Measurements from ENCODE around the gene SDR42E1.
"Not testable (repeated sequence)": the region's sequence is repeated elsewhere in the genome, so short reads cannot be mapped to it uniquely, and the experiment has no call there.

The SDR42E1 gene

GRCh38 chr16:82037666-82038065 lies 26.4 kb upstream of the SDR42E1 start:
- no peak for DNase-seq (ENCODE audit: low read depth in 3 of 3)

- DNase-seq (ENCODE audit: low read depth in 3 of 3) = no peak
Measured at GRCh38 chr16:82037251-82037650, 26.0 kb upstream of the SDR42E1 start.

GRCh38 chr16:82034981-82035612 lies 23.8 kb upstream of the SDR42E1 start, which contains the start of gene HSD17B2:
Gene HSD17B2 (plus strand): TSS chr16:82035253. CDS start chr16:82035425, 172 bp downstream.
- no peak for DNase-seq (ENCODE audit: low read depth in 3 of 3)

- no peak for DNase-seq (ENCODE audit: low read depth in 3 of 3)
Measured at GRCh38 chr16:82033683-82034300, 22.5 kb upstream of the SDR42E1 start.

- no peak for DNase-seq (ENCODE audit: low read depth in 3 of 3)
Measured at GRCh38 chr16:82033006-82033405, 21.7 kb upstream of the SDR42E1 start.

GRCh38 chr16:82031116-82032084 lies 20.1 kb upstream of the SDR42E1 start:
- no peak for DNase-seq (ENCODE audit: low read depth in 3 of 3)

- no peak for DNase-seq (ENCODE audit: low read depth in 3 of 3)
Measured at GRCh38 chr16:82027629-82028064, 16.4 kb upstream of the SDR42E1 start.

GRCh38 chr16:82024883-82025282 lies 13.6 kb upstream of the SDR42E1 start:
- no peak for DNase-seq (ENCODE audit: low read depth in 3 of 3)

- no peak for DNase-seq (ENCODE audit: low read depth in 3 of 3)
Measured at GRCh38 chr16:82024316-82024715, 13.0 kb upstream of the SDR42E1 start.

- DNase-seq (ENCODE audit: low read depth in 3 of 3) = no peak
Measured at GRCh38 chr16:82023206-82023605, 11.9 kb upstream of the SDR42E1 start.

GRCh38 chr16:82020051-82020450 lies 8.8 kb upstream of the SDR42E1 start:
- DNase-seq (ENCODE audit: low read depth in 3 of 3) = no peak

- no peak for DNase-seq (ENCODE audit: low read depth in 3 of 3)
Measured at GRCh38 chr16:82019535-82019934, 8.3 kb upstream of the SDR42E1 start.

- no peak for DNase-seq (ENCODE audit: low read depth in 3 of 3)
Measured at GRCh38 chr16:82017911-82018568, 6.8 kb upstream of the SDR42E1 start.

- no peak for DNase-seq (ENCODE audit: low read depth in 3 of 3)
Measured at GRCh38 chr16:82016964-82017363, 5.7 kb upstream of the SDR42E1 start.

- DNase-seq (ENCODE audit: low read depth in 3 of 3) = no peak
Measured at GRCh38 chr16:82016263-82016662, 5.0 kb upstream of the SDR42E1 start.

GRCh38 chr16:82013139-82013538 lies 1.9 kb upstream of the SDR42E1 start:
- DNase-seq (ENCODE audit: low read depth in 3 of 3) = no peak

- no peak for DNase-seq (ENCODE audit: low read depth in 3 of 3)
Measured at GRCh38 chr16:82010649-82011048, 621 bp downstream of the SDR42E1 start.

- DNase-seq (ENCODE audit: low read depth in 3 of 3) = not testable (repeated sequence)
Measured at GRCh38 chr16:82009789-82010188, 1.5 kb downstream of the SDR42E1 start.

- no peak for DNase-seq (ENCODE audit: low read depth in 3 of 3)
Measured at GRCh38 chr16:82008957-82009592, 2.2 kb downstream of the SDR42E1 start.

- DNase-seq (ENCODE audit: low read depth in 3 of 3) = no peak
Measured at GRCh38 chr16:82007189-82007588, 4.1 kb downstream of the SDR42E1 start.

- DNase-seq (ENCODE audit: low read depth in 3 of 3) = no peak
Measured at GRCh38 chr16:82006036-82006435, 5.2 kb downstream of the SDR42E1 start.
